ENCODE measurements around the gene PTPN7. TPM values are rescaled to one million over a fixed set of nuclear protein-coding genes. Genes with fewer than 3 reads are reported as not detected.

Gene PTPN7
- 0.29 TPM in 1 of 2 replicates, not detected in the other for total RNA-seq (ENCODE audit: low replicate concordance)
- long read RNA-seq, partial matches to known transcripts = 0 of 1 reads
- long read RNA-seq, other reads (novel, unspliced or antisense) = 1 of 1 reads

DNA sequence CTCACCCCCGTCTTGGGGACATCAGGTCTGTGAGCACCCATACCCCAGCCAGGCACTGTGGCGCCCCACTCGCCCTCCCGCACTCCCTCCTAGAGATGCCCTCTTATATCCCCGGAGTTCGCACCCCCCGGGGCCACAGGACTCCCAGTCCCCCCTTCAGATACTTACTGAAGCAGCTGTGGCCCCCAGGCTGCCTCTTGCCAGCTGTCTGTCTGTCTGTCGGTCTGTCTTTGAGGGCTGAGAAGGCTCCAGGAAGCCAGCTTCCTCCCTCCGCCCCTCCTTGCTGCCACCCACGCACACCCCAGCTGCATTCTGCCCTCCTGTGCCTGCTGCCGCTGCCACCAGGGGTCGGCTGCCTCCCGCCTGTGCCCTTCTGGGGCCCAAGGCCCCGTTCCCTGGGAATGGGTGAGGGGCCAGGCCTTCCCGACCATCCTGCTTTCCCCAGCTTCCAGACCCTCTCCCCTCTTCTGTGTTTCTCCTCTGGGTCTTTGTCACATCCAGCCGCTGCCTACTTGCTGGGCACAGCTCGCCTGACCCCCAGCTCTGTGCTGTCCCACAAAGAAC lies at the start of gene PTPN7:
PTPN7 (minus strand) TSS at position 226 of the 564 bp plus-strand sequence. CDS start 1,200 bp downstream, outside the sequence.
- Mint-ChIP-seq H3K27me3 (no peaks in the 10 kb centered on the region), H3K36me3 (no peaks in the 10 kb centered on the region), H3K27ac (no peak within 1 kb of the TSS), H3K9me3 (no peaks in the 10 kb centered on the region), H3K4me1 (ENCODE audit: unreplicated experiment) (peaks cover 9% of the 10 kb centered on the region), H3K4me3 (no peak within 1 kb of the TSS)
- TF ChIP-seq, protein P1, sequence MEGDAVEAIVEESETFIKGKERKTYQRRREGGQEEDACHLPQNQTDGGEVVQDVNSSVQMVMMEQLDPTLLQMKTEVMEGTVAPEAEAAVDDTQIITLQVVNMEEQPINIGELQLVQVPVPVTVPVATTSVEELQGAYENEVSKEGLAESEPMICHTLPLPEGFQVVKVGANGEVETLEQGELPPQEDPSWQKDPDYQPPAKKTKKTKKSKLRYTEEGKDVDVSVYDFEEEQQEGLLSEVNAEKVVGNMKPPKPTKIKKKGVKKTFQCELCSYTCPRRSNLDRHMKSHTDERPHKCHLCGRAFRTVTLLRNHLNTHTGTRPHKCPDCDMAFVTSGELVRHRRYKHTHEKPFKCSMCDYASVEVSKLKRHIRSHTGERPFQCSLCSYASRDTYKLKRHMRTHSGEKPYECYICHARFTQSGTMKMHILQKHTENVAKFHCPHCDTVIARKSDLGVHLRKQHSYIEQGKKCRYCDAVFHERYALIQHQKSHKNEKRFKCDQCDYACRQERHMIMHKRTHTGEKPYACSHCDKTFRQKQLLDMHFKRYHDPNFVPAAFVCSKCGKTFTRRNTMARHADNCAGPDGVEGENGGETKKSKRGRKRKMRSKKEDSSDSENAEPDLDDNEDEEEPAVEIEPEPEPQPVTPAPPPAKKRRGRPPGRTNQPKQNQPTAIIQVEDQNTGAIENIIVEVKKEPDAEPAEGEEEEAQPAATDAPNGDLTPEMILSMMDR (conservative IDR thresholded peaks at IDR 0.05) = no peak
- DNase-seq (ENCODE audit: extremely low spot score, unreplicated experiment) = no peak

DNA sequence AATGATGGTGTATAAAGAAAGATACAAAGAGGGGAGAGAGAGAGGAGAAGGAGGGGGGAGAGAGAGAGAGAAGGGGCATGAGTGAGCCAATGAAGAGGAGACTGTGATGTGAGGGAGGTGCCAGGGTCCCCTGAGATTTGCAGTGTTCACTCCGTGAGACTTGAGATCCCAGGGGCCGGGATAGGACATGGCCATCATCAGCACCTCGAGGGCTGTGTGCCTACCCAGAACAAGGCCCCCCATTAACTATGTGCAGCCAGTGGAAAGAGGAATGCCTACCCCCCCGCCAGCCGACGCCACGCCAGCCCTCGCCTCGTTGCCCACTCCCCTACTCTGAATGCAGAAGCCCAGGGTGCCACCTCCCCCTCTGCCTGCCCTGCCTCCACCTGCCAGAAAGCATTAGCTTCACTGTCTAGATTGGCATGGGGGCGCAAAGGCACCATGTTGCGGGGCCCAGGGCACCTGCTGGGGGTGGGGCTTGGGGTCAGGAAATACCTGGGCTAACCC lies 48.0 kb upstream of the PTPN7 start:
- no peak overlapping the region for H3K4me3 Mint-ChIP-seq
- H3K36me3 Mint-ChIP-seq = no peaks in the 10 kb centered on the region
- TF ChIP-seq, protein P1 (conservative IDR thresholded peaks at IDR 0.05) = no peak
- no peak overlapping the region for H3K27ac Mint-ChIP-seq
- H3K4me1 Mint-ChIP-seq (ENCODE audit: unreplicated experiment) = peaks cover 8% of the 10 kb centered on the region
- H3K9me3 Mint-ChIP-seq = no peaks in the 10 kb centered on the region
- no peak for DNase-seq (ENCODE audit: extremely low spot score, unreplicated experiment)
- peaks cover 35% of the 10 kb centered on the region for H3K27me3 Mint-ChIP-seq

DNA sequence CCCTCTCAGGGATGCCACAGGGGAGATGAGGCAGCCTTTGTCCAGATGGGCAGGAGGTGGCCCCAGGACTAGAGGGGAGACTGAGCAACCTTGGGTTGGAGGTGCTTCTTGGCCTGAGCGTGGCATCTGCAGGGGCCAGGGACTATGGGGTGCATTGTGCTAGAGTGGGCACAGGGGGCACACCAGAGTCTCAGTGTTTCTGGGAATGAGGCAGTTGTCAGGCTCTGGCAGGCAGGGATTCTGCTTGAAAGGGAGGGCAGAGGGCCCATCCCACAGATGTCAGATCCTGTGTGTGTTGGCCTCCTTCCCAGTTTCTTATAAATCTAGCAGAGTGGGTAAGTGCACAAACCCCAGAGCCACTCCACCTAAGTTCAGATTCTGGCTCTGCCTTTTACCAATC lies 46.9 kb upstream of the PTPN7 start:
- Mint-ChIP-seq H3K36me3 (no peaks in the 10 kb centered on the region), H3K4me1 (ENCODE audit: unreplicated experiment) (peaks cover 7% of the 10 kb centered on the region), H3K4me3 (no peak overlapping the region), H3K9me3 (no peaks in the 10 kb centered on the region), H3K27me3 (peaks cover 24% of the 10 kb centered on the region), H3K27ac (no peak overlapping the region)
- TF ChIP-seq, protein P1 (conservative IDR thresholded peaks at IDR 0.05) = peak; percentile 30
- DNase-seq (ENCODE audit: extremely low spot score, unreplicated experiment) = no peak

DNA sequence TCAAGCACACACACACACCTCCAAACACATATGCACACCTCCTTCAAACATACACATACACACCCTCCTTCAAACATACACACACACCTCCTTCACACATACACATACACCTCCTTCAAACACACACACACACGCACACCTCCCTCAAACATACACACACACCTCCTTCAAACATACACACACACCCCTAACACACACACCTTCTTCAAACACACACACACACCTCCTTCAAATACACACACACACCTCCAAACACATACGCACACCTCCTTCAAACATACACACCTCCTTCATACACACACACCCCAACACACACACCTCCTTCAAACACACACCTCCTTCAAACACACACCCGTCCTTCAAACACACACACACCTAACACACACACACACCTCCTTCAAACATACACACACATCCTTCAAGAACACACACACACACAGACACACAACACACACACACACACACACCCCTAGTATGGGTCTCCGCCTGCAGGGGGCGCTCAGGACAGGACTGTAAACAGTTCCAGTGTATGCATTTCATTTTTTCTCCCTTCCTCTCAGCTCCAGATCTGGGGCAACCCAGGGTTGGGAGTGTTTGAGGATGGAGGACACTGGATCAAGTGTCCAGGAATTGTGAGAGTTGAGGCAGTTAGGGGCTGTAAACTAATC lies 45.3 kb upstream of the PTPN7 start:
- Mint-ChIP-seq H3K4me3 (no peak overlapping the region), H3K9me3 (no peaks in the 10 kb centered on the region), H3K36me3 (no peaks in the 10 kb centered on the region), H3K4me1 (ENCODE audit: unreplicated experiment) (peaks cover 7% of the 10 kb centered on the region), H3K27me3 (peaks cover 20% of the 10 kb centered on the region), H3K27ac (no peak overlapping the region)
- no peak for DNase-seq (ENCODE audit: extremely low spot score, unreplicated experiment)
- TF ChIP-seq, protein P1 (conservative IDR thresholded peaks at IDR 0.05) = peak; percentile 43

DNA sequence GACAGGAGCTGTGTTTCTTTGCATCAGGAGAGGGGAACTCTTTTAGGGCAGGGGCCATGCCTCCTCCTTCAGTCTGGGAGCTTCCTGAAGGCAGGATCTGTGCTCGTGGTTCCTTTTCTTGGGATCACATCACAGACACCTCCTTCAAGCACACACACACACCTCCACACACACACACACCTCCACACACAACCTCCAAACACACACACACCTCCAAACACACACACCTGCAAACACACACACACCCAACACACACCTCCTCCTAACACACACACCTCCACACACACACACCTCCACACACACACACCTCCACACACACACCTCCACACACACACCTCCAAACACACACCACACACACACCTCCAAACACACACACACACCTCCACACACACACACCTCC lies 43.7 kb upstream of the PTPN7 start:
- Mint-ChIP-seq H3K4me3 (no peak overlapping the region), H3K27ac (no peak overlapping the region), H3K36me3 (no peaks in the 10 kb centered on the region), H3K4me1 (ENCODE audit: unreplicated experiment) (peaks cover 7% of the 10 kb centered on the region), H3K27me3 (peaks cover 14% of the 10 kb centered on the region), H3K9me3 (no peaks in the 10 kb centered on the region)
- DNase-seq (ENCODE audit: extremely low spot score, unreplicated experiment) = no peak
- TF ChIP-seq, protein P1 (conservative IDR thresholded peaks at IDR 0.05) = no peak
